COLO668 (cell line): Measurements from ENCODE around the gene JDP2.
A peak's percentile ranks its signal among the peaks of the same experiment; 100 is the strongest.

Source experiments
- DNase-seq: peaks from one replicate; lab custom pipeline; 2025; ENCODE audit not compliant: unreplicated experiment; lab: John Stamatoyannopoulos, UW

JDP2 gene

DNA sequence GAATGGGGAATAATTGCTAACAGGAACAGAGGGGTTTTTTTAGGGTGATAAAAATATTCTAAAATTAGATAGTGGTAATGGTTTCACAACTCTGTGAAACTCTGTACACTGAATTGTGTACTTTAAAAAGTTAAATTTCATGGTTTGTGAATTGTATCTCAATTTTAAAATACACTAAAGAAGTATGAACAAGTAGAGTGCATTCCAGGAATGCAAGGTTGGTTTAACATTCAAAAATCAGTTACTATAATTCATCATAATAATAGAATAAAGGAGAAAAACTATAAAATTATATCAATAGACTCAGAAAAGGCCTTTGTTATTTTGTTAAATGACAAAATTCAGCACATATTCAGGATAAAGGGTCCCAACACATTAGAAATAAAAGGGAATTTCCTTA, 83.4 kb downstream of the JDP2 start:
- no peak for DNase-seq

DNA sequence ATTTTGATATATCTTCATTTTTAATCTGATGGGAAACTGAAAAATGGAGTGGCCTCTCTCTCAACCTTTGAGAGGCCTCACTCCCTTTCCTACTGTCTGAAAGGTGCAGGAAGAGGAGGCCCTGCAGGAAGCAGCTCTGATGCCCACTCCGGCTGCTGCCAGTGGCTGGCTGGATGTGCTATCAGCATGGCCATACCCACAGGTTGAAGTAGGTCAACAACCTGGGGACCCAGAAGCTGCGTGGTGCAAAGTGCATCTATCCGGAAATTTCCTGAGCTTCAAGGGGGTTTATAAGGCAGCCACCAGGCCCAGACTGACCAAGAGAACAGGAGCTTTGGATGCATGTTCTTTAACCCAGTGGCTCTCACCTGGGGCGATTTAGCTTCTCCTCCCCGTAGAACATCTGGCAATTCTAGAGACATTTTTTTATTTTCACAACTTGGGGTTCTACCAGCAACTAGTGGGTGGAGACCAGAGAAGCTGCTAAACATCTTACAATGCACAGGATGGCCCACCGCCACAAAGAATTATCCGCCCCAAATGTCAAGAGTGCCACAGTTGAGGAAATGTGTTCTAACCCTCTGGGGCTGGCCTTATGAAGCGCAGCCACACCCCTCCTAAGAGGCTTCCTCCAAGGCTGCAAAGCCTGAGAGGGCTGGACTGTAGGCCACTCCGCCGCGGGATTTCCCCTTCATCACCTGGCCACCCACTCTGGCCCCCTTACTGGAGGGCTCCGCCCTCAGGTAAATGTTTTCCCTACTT, 86.3 kb downstream of the JDP2 start:
- no peak for DNase-seq

DNA sequence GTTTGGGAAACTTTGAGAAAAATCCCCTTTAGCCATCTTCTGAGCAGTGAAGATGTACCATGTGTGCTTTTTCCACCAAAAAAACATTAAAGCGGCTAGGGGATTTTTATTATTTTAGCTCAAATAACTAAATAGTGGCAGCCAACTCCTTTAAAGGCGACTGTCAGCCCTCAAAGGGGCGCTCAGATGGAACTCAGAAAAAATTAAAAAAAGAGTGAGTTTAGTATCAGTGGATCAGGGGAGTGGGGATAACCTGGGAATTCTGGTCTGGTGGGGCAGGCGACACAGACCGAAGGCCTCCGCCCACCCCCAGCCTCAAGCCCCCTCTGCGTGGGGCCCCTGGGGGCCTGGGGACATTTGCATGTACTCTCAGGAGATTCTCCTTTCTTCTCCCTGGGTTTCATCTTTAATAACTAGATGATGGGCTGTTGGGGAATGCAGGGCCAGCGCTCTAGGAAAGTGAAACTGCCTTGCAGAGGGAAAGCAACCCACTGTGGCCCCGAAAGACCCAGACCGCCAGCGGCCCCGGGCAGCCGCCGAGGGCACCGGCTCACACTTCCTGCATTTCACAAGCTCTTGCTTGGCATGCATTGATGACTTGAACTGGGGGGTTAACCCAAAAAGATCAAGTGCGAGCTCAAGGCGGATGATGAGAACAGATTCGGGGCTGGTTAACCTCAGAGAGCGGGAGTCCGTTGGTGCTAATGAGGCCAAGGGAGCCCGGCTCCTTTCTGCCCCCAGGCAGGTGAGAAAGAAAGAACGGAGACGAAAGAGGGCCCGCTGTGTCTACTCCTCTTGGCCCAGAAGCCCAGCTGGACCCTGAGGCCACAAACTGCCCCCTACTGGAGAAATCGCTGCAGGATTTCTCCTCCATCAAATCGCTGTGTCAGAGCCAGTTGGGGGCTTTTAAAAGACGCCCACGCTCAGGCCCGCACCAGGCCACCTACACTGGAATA, 87.1 kb downstream of the JDP2 start:
- DNase-seq: no peak

DNA sequence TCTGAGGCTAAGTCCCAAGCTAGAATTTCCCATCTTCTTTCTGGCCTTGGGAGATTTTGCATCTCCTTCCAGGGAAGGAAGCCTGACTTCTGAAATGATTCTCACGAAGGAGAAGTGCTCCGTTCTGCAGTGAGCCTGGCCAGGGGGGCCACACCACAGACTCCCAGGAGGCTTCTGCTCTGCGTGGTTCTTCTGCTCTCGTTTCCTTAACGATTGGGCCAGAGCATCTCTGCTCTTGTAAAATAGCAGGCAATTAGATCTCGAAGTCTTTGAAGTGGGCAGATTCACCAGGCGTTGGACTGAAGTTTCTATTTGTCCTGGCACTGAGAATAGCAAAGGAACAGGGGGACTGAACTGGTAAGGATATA, 87.8 kb downstream of the JDP2 start:
- no peak for DNase-seq

DNA sequence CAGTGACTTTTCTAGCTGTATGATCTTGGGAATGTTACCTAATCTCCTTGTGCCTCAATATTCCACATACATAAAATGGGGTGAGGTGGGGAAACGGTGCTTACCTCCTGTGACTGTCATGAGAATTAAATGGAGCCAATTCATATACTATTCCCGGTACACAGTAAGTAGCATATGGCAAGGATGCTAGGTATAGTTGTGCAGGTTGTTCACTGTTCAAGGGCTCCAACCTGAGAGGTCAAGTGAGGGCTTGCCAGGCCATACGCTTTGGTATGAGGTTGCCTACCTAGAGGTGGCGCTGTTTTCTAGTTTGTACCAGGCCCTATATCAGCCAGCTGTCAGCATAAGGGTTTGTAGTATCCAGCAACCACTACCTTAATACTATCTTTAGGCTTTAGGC, 90.8 kb downstream of the JDP2 start:
- DNase-seq: peak; percentile 36

DNA sequence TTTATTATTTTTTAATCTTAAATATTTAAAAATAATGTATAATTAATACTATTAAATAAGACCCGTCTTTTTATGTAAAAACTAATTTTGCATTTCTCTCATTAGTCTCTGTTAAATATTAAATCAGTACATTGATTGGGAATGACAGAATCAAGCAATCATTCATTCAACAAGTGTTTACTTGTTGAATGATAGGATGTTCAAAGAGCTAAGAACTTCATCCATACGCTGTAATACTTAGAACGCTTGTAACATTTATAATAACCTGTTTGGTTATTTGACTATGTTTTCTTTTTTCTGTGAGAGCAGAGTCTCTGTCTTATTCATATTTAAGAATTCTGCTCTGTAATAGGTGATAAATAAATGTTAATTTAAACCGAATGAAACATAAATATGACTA, 91.6 kb downstream of the JDP2 start:
- DNase-seq: no peak

DNA sequence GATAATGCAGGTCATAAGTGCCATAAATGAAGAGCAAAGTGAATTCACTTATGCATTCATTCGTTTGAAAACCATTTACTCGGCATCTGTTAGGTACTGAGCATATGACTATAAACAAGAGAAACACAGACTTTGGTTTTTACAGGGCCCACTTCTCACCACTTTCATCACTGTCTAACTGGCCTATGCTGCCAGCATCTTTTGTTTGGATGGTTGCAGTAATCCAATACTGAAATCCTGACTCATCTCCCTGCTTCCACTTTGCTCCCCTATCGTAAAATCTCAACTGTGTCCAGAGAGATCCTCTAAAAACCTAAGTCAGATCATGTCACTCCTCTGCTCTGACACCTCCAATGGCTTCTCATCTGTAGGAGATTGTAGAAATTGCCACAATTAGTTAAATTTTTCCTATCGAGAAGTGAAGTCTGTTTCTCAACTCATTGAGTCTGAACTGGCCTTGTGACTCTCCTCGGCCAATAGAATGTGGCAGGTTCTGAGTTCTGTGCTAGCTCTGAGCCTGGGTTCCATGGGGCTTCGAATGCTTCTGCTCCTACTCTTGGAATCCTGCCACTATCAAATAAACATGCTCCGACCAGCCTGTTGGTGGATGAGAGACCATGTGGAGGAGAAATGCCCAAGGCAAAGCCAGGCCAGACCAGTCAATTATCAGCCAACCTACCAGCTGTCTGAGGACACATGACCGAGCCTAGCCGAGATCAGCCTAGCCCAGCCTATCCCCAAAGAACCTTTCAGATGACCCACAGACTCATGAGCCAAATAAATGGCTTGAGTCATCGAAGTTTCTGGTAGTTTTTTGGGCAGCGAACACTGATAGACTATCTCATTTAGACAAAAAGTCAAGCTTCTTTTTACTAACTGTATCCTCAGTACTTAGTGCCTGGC, 92.3 kb downstream of the JDP2 start:
- DNase-seq: no peak

DNA sequence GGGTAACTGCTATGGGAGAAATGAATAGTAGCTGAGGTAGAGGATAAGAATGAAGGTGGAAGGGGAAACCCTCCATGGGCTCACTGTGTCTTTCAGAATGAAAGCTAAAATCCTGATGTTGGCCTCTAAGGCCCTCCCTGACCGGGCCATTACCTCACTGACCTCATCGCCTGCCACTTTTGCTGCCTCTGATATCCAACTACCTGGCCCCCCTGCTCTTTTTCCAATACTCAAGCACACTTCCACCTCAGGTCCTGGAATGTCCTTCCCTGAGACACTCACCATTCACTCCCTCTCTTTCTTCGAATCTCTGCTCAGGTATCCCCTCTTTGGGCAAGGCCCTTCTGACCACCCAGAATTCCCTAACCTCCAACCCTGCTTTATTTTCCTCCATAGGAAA, 93.0 kb downstream of the JDP2 start:
- no peak for DNase-seq

DNA sequence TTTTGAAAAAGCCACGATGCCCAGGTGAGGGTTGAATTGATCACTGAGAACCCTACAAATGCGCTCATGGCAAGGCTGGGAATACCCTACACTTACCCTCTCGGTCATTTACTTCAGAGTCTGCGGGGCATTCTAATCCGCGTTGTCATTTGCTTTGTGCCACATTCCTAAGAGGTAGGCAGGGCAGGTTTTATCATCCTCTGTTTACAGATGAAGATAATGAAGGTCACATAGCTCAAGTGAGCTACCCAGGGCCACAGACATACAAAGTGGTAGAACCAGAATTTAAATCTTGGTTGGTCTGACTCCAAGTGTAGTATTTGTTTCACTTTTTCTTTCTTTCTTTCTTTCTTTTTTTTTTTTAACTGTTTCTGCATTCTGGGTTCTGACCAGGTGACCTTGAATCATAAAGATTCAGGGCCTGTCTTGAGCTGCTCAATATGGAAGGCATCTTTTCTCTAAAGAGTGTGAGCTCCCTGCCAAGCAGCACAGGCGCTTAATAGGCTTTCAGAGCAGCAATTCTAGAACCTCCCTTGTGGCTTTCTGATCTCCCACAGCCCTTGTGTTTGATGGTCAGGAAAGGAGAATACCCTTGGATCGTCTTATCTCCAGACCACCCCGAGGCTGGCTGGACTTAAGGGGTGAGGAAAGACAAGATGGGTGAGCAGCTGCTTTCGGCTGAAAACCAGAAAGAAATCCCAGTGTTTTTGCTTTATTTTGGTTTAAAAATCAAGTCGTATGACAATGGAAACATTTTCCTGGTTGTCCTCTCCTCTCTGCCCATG, 93.8 kb downstream of the JDP2 start:
- DNase-seq: no peak

DNA sequence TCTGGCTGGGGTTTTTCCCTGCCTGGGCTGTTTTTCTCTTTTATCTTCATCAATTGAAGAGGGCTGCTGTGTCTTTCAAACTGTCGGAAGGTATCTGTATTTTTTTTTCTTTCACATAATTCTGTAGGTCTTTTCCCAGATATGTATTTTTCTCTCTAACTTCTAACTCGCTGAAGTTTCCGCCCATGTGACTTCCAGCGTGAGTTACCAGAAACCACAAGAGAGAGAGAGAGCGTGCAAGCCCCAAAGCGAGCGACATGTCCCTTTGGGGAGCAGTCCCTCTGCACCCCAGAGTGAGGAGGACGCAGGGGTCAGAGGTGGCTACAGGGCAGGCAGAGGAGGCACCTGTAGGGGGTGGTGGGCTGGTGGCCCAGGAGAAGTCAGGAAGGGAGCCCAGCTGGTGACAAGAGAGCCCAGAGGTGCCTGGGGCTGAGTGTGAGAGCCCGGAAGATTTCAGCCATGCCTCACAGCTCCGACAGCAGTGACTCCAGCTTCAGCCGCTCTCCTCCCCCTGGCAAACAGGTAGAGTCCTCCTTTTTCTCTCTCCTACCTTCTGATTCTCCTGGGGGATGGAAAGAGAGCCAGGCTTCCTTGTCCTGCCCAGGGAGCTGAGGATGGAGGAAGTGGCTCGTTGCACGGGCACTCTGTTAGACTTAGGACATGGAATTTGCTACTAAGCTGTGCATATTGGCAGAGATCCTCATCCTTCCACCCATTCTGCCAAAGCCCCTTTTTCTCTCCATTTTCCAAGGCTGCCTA, 94.6 kb downstream of the JDP2 start, which contains the start of gene BATF:
BATF (plus strand) TSS at position 246 of the 759 bp plus-strand sequence; CDS start at position 460, 214 bp downstream.
- no peak for DNase-seq

DNA sequence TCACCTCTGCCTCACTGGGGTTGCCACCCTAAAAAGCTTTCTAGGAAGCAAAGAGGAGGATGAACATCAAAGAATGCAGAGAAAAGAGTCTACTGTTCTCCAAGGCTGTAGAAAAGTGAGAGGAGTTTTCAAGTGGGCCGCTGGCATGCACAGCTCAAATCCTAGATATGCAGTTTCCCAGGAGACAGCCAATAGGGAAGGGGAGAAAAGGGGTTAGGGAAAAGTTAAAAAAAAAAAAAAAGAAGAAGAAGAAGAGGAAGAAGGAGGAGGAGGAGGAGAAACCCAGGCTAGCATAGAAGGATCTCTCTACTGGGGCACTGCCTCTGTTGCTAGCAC, 95.1 kb downstream of the JDP2 start:
- DNase-seq: no peak
